Measurements from ENCODE around the gene DUSP9.

GRCh38 chrX:153690466-153690865 lies 43.5 kb downstream of the DUSP9 start:
- TF ChIP-seq CTCF (IDR thresholded peaks at IDR 0.05) (no peak), POLR2A (IDR thresholded peaks at IDR 0.05) (no peak)

Data from right lobe of liver (tissue), 4 donors.